ENCODE data around the gene MMRN1. TPM values are rescaled to one million over a fixed set of nuclear protein-coding genes. Genes with fewer than 3 reads are reported as not detected.

Gene MMRN1
- total RNA-seq, 1 donor from 2014 or later: 11.7 TPM

DNA sequence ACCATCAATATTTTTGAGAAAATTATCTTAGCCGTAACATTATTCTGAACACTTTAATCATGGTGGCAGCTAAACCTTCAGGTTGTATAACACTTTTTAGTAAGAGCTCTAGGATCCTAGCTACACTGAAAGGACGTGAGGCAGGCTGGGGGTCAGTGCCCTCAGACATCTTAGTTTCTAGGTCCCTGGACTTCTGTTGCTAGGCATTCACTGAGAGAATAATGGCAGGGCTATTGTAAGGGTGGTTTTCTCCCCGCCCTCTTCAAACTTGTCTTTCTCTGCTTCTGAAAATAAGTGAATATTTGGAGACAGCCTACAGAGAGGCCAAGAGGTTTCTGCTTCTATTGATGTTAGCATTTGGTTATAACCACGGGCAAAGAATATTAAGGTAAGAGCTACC is 15.4 kb upstream of the MMRN1 start:
- no peaks in the 10 kb centered on the region for H3K36me3 Mint-ChIP-seq (ENCODE audit: low read depth)

DNA sequence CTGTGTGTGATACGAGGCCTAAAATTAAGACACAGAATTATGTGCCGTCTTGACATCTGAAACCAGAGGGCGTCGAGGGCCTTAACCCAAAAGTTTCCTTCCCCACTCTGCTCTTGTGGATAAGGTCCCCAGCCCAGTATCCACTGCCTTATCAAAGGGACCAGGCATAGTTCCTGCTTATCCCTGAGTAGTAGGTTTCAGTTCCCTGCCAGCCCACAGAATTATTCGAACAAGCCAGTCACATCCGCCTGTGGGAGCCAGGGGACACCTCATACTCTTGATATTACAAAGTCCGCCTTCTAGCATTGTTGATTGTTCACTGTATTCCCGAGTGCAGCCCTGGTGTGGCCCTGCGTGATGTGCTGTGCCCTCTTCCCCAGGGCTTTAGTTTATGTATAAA is 5.4 kb upstream of the MMRN1 start:
- no peaks in the 10 kb centered on the region for H3K27me3 Mint-ChIP-seq (ENCODE audit: low read depth)
- H3K4me3 Mint-ChIP-seq: no peak overlapping the region
- H3K27ac Mint-ChIP-seq (ENCODE audit: unreplicated experiment): no peak overlapping the region
- TF ChIP-seq, protein P1, sequence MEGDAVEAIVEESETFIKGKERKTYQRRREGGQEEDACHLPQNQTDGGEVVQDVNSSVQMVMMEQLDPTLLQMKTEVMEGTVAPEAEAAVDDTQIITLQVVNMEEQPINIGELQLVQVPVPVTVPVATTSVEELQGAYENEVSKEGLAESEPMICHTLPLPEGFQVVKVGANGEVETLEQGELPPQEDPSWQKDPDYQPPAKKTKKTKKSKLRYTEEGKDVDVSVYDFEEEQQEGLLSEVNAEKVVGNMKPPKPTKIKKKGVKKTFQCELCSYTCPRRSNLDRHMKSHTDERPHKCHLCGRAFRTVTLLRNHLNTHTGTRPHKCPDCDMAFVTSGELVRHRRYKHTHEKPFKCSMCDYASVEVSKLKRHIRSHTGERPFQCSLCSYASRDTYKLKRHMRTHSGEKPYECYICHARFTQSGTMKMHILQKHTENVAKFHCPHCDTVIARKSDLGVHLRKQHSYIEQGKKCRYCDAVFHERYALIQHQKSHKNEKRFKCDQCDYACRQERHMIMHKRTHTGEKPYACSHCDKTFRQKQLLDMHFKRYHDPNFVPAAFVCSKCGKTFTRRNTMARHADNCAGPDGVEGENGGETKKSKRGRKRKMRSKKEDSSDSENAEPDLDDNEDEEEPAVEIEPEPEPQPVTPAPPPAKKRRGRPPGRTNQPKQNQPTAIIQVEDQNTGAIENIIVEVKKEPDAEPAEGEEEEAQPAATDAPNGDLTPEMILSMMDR (conservative IDR thresholded peaks at IDR 0.05): no peak
- peaks cover 17% of the 10 kb centered on the region for H3K4me1 Mint-ChIP-seq
- peaks cover 16% of the 10 kb centered on the region for H3K36me3 Mint-ChIP-seq (ENCODE audit: low read depth)
- no peak for DNase-seq (ENCODE audit: low read depth, low spot score)
- H3K9me3 Mint-ChIP-seq: peaks cover 15% of the 10 kb centered on the region

More for the DNA sequence above, 15.4 kb upstream of the MMRN1 start:
- H3K4me1 Mint-ChIP-seq: peaks cover 38% of the 10 kb centered on the region
- peak; percentile 27 for DNase-seq (ENCODE audit: low read depth, low spot score)
- no peaks in the 10 kb centered on the region for H3K27me3 Mint-ChIP-seq (ENCODE audit: low read depth)
- TF ChIP-seq, protein P1 (conservative IDR thresholded peaks at IDR 0.05): no peak
- peak overlapping the region; percentile 23 for H3K27ac Mint-ChIP-seq (ENCODE audit: unreplicated experiment)
- no peaks in the 10 kb centered on the region for H3K9me3 Mint-ChIP-seq
- peak overlapping the region; percentile 72 for H3K4me3 Mint-ChIP-seq

- H3K9me3 Mint-ChIP-seq: no peaks in the 10 kb centered on the region
- no peak overlapping the region for H3K27ac Mint-ChIP-seq (ENCODE audit: unreplicated experiment)
- no peaks in the 10 kb centered on the region for H3K27me3 Mint-ChIP-seq (ENCODE audit: low read depth)
- DNase-seq (ENCODE audit: low read depth, low spot score): no peak
- TF ChIP-seq, protein P1 (conservative IDR thresholded peaks at IDR 0.05): no peak
- peaks cover 24% of the 10 kb centered on the region for H3K4me1 Mint-ChIP-seq
- H3K36me3 Mint-ChIP-seq (ENCODE audit: low read depth): no peaks in the 10 kb centered on the region
- no peak overlapping the region for H3K4me3 Mint-ChIP-seq
Measured at GRCh38 chr4:89897867-89898266, 3.2 kb downstream of the MMRN1 start.

DNA sequence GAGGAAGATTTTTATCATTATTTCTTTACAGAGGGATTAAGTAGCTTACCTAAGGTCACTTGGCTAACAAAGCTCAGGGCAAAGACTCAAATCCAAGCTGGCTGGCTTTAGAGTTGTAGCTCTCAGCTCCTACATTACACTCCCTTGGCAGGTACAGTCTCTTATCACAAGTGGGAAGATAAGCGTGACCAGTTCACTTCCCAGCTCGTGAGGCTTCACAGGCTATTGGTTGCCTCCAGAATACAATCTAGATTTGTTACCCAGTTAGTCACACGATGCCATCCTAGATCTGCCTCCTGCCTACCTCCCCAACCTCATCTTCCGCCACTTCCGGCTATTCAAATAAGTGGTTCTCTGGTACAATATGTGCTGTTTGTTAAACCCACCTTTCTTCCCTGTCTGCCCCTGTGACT is 3.7 kb downstream of the MMRN1 start:
- DNase-seq (ENCODE audit: low read depth, low spot score): no peak

GRCh38 chr4:89899152-89899551 is 4.5 kb downstream of the MMRN1 start:
- H3K4me3 Mint-ChIP-seq: no peak overlapping the region
- H3K27me3 Mint-ChIP-seq (ENCODE audit: low read depth): no peaks in the 10 kb centered on the region
- no peaks in the 10 kb centered on the region for H3K9me3 Mint-ChIP-seq
- peaks cover 21% of the 10 kb centered on the region for H3K4me1 Mint-ChIP-seq
- TF ChIP-seq, protein P1 (conservative IDR thresholded peaks at IDR 0.05): no peak
- H3K27ac Mint-ChIP-seq (ENCODE audit: unreplicated experiment): no peak overlapping the region
- H3K36me3 Mint-ChIP-seq (ENCODE audit: low read depth): no peaks in the 10 kb centered on the region
- DNase-seq (ENCODE audit: low read depth, low spot score): no peak

More for the DNA sequence above, 3.7 kb downstream of the MMRN1 start:
- Mint-ChIP-seq H3K4me1 (peaks cover 20% of the 10 kb centered on the region), H3K27ac (ENCODE audit: unreplicated experiment) (no peak overlapping the region), H3K27me3 (ENCODE audit: low read depth) (no peaks in the 10 kb centered on the region), H3K4me3 (no peak overlapping the region), H3K36me3 (ENCODE audit: low read depth) (no peaks in the 10 kb centered on the region), H3K9me3 (no peaks in the 10 kb centered on the region)
- TF ChIP-seq, protein P1 (conservative IDR thresholded peaks at IDR 0.05): no peak

GRCh38 chr4:89899854-89900253 is 5.2 kb downstream of the MMRN1 start:
- DNase-seq (ENCODE audit: low read depth, low spot score): no peak
- Mint-ChIP-seq H3K4me3 (no peak overlapping the region), H3K4me1 (peaks cover 15% of the 10 kb centered on the region), H3K36me3 (ENCODE audit: low read depth) (no peaks in the 10 kb centered on the region), H3K27ac (ENCODE audit: unreplicated experiment) (no peak overlapping the region), H3K27me3 (ENCODE audit: low read depth) (no peaks in the 10 kb centered on the region), H3K9me3 (no peaks in the 10 kb centered on the region)
- TF ChIP-seq, protein P1 (conservative IDR thresholded peaks at IDR 0.05): no peak

Data from neural crest cell (in vitro differentiated cells).